Measurements from ENCODE around the gene TRIM47. TPM values are rescaled to one million over a fixed set of nuclear protein-coding genes. Genes with fewer than 3 reads are reported as not detected.

The TRIM47 gene
- total and polyA plus RNA-seq, 2 of the 13 experiments (the other 11 are each of a cell fraction or from before 2014, with no cell fraction given) = 33.5 to 82.0 TPM

DNA sequence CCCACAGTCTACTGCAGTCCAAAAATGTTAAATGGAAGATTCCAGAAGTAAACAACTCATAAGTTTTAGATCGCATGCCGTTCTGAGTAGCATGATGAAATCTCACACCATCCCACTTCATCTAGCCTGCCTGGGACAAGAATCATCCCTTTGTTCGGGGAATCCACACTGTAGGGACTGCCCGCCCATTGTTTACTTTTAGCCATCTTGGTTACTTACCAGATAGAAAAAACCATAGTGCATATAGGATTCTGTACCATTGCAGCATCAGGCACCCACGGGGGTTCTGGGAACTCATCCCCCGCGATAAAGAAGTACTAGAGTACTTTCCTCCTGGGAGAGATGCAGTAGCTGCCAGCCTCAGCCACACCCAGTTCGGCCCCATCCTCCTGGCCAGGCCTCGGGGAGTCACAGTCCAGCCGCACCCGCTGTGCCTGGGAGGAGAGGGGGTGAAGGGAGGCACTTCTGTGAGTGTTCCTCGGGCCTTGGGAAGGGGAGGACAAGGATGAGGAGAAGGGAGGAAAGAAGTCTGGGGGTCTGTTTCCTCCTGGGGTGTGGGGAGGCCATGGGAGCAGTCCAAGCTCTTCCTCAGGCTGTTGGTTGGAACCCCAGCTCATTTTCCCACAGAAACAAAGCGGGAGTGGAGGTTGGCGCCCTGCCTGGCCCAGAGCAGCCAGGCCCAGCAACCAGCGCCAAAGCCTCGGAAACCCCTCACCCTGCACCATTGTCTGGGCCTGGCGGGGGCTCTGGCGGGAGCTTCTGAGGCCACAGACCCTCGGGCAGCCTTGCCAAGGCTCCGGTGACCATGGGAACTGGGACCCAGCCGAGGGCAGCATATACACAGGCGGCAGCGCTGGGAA is 8.9 kb downstream of the TRIM47 start (continued):
- TF ChIP-seq, protein P1, sequence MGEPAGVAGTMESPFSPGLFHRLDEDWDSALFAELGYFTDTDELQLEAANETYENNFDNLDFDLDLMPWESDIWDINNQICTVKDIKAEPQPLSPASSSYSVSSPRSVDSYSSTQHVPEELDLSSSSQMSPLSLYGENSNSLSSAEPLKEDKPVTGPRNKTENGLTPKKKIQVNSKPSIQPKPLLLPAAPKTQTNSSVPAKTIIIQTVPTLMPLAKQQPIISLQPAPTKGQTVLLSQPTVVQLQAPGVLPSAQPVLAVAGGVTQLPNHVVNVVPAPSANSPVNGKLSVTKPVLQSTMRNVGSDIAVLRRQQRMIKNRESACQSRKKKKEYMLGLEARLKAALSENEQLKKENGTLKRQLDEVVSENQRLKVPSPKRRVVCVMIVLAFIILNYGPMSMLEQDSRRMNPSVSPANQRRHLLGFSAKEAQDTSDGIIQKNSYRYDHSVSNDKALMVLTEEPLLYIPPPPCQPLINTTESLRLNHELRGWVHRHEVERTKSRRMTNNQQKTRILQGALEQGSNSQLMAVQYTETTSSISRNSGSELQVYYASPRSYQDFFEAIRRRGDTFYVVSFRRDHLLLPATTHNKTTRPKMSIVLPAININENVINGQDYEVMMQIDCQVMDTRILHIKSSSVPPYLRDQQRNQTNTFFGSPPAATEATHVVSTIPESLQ (CRISPR knock-in tag; conservative IDR thresholded peaks at IDR 0.05) = no peak
- no peak for TF ChIP-seq NR2F2 (IDR thresholded peaks at IDR 0.05; ENCODE audit: borderline replicate concordance, low read depth)
- peak; percentile 97 for TF ChIP-seq ZNF761 (CRISPR knock-in tag; conservative IDR thresholded peaks at IDR 0.05)
- no peak for TF ChIP-seq ZNF563 (CRISPR knock-in tag; IDR thresholded peaks at IDR 0.05)
- TF ChIP-seq STAG1 (CRISPR knock-in tag; IDR thresholded peaks at IDR 0.05) = no peak
- no peak for TF ChIP-seq CC2D1A (CRISPR knock-in tag; IDR thresholded peaks at IDR 0.05)
- TF ChIP-seq, protein P2, sequence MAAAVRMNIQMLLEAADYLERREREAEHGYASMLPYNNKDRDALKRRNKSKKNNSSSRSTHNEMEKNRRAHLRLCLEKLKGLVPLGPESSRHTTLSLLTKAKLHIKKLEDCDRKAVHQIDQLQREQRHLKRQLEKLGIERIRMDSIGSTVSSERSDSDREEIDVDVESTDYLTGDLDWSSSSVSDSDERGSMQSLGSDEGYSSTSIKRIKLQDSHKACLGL (CRISPR knock-in tag; IDR thresholded peaks at IDR 0.05) = 0 out of 2 replicates have a peak, but pooled peaks have one; percentile 36
- TF ChIP-seq RORA (CRISPR knock-in tag; IDR thresholded peaks at IDR 0.05) = no peak
- no peak for TF ChIP-seq NPAS2 (CRISPR knock-in tag; IDR thresholded peaks at IDR 0.05; ENCODE audit: borderline replicate concordance)
- TF ChIP-seq, protein P3, sequence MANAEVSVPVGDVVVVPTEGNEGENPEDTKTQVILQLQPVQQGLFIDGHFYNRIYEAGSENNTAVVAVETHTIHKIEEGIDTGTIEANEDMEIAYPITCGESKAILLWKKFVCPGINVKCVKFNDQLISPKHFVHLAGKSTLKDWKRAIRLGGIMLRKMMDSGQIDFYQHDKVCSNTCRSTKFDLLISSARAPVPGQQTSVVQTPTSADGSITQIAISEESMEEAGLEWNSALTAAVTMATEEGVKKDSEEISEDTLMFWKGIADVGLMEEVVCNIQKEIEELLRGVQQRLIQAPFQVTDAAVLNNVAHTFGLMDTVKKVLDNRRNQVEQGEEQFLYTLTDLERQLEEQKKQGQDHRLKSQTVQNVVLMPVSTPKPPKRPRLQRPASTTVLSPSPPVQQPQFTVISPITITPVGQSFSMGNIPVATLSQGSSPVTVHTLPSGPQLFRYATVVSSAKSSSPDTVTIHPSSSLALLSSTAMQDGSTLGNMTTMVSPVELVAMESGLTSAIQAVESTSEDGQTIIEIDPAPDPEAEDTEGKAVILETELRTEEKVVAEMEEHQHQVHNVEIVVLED (CRISPR knock-in tag; IDR thresholded peaks at IDR 0.05; ENCODE audit: borderline replicate concordance) = peak; percentile 15; the same call in 1 of the 2 replicates
- TF ChIP-seq ATRX (CRISPR knock-in tag; IDR thresholded peaks at IDR 0.05; ENCODE audit: borderline replicate concordance) = no peak
- TF ChIP-seq EZH2 (conservative IDR thresholded peaks at IDR 0.05; ENCODE audit: low read depth, low read length) = no peak
- TF ChIP-seq, protein P4, sequence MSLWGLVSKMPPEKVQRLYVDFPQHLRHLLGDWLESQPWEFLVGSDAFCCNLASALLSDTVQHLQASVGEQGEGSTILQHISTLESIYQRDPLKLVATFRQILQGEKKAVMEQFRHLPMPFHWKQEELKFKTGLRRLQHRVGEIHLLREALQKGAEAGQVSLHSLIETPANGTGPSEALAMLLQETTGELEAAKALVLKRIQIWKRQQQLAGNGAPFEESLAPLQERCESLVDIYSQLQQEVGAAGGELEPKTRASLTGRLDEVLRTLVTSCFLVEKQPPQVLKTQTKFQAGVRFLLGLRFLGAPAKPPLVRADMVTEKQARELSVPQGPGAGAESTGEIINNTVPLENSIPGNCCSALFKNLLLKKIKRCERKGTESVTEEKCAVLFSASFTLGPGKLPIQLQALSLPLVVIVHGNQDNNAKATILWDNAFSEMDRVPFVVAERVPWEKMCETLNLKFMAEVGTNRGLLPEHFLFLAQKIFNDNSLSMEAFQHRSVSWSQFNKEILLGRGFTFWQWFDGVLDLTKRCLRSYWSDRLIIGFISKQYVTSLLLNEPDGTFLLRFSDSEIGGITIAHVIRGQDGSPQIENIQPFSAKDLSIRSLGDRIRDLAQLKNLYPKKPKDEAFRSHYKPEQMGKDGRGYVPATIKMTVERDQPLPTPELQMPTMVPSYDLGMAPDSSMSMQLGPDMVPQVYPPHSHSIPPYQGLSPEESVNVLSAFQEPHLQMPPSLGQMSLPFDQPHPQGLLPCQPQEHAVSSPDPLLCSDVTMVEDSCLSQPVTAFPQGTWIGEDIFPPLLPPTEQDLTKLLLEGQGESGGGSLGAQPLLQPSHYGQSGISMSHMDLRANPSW (CRISPR knock-in tag; IDR thresholded peaks at IDR 0.05; ENCODE audit: borderline replicate concordance) = peak; percentile 96
- TF ChIP-seq, protein P5, sequence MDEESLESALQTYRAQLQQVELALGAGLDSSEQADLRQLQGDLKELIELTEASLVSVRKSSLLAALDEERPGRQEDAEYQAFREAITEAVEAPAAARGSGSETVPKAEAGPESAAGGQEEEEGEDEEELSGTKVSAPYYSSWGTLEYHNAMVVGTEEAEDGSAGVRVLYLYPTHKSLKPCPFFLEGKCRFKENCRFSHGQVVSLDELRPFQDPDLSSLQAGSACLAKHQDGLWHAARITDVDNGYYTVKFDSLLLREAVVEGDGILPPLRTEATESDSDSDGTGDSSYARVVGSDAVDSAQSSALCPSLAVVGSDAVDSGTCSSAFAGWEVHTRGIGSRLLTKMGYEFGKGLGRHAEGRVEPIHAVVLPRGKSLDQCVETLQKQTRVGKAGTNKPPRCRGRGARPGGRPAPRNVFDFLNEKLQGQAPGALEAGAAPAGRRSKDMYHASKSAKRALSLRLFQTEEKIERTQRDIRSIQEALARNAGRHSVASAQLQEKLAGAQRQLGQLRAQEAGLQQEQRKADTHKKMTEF (CRISPR knock-in tag; IDR thresholded peaks at IDR 0.05) = peak; percentile 97
- no peak for TF ChIP-seq NONO (IDR thresholded peaks at IDR 0.05)
- no peak for TF ChIP-seq NONO (CRISPR knock-in tag; conservative IDR thresholded peaks at IDR 0.05)
- no peak for TF ChIP-seq REL (CRISPR knock-in tag; conservative IDR thresholded peaks at IDR 0.05)
- TF ChIP-seq ZFP36 (IDR thresholded peaks at IDR 0.05; ENCODE audit: borderline replicate concordance, low read depth, low read length, partially characterized antibody) = no peak
- TF ChIP-seq ZBTB1 (CRISPR knock-in tag; IDR thresholded peaks at IDR 0.05; ENCODE audit: borderline replicate concordance) = no peak

Measured in HepG2 (cell line).